ENCODE measurements around the gene INAFM1.
"Not testable (repeated sequence)": the region's sequence is repeated elsewhere in the genome, so short reads cannot be mapped to it uniquely, and the experiment has no call there.

The INAFM1 gene

DNA sequence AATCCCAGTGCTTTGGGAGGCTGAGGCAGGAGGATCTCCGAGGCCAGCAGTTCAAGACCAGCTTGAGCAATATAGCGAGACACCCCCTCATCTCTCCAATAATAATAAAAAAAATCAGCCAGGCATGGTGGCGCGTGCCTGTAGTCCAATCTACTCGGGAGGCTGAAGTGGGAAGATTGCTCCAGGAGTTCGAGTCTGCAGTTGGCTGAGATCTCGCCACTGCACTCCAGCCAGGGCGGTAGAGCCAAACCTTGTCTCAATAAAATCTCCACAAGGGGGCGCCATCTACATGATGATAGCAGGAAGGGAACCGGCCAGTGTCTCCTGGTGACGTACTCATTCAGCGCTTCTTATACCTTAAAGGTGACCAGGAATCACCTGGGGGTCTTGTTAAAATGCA is 21.4 kb downstream of the INAFM1 start:
- TF ChIP-seq ZNF423 (tag by site-specific recombination; IDR thresholded peaks at IDR 0.05), result no peak
- TF ChIP-seq, protein P1, sequence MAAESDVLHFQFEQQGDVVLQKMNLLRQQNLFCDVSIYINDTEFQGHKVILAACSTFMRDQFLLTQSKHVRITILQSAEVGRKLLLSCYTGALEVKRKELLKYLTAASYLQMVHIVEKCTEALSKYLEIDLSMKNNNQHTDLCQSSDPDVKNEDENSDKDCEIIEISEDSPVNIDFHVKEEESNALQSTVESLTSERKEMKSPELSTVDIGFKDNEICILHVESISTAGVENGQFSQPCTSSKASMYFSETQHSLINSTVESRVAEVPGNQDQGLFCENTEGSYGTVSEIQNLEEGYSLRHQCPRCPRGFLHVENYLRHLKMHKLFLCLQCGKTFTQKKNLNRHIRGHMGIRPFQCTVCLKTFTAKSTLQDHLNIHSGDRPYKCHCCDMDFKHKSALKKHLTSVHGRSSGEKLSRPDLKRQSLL (tag by site-specific recombination; IDR thresholded peaks at IDR 0.05), result peak; percentile 68
- TF ChIP-seq, protein P2, sequence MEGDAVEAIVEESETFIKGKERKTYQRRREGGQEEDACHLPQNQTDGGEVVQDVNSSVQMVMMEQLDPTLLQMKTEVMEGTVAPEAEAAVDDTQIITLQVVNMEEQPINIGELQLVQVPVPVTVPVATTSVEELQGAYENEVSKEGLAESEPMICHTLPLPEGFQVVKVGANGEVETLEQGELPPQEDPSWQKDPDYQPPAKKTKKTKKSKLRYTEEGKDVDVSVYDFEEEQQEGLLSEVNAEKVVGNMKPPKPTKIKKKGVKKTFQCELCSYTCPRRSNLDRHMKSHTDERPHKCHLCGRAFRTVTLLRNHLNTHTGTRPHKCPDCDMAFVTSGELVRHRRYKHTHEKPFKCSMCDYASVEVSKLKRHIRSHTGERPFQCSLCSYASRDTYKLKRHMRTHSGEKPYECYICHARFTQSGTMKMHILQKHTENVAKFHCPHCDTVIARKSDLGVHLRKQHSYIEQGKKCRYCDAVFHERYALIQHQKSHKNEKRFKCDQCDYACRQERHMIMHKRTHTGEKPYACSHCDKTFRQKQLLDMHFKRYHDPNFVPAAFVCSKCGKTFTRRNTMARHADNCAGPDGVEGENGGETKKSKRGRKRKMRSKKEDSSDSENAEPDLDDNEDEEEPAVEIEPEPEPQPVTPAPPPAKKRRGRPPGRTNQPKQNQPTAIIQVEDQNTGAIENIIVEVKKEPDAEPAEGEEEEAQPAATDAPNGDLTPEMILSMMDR (tag by site-specific recombination; IDR thresholded peaks at IDR 0.05), result peak; percentile 70
- peak; percentile 56; the same call in 1 of the 2 replicates for TF ChIP-seq ZNF660 (tag by site-specific recombination; IDR thresholded peaks at IDR 0.05)
- TF ChIP-seq, protein P3, sequence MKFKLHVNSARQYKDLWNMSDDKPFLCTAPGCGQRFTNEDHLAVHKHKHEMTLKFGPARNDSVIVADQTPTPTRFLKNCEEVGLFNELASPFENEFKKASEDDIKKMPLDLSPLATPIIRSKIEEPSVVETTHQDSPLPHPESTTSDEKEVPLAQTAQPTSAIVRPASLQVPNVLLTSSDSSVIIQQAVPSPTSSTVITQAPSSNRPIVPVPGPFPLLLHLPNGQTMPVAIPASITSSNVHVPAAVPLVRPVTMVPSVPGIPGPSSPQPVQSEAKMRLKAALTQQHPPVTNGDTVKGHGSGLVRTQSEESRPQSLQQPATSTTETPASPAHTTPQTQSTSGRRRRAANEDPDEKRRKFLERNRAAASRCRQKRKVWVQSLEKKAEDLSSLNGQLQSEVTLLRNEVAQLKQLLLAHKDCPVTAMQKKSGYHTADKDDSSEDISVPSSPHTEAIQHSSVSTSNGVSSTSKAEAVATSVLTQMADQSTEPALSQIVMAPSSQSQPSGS (tag by site-specific recombination; IDR thresholded peaks at IDR 0.05; ENCODE audit: low read depth), result 0 out of 2 replicates have a peak, but pooled peaks have one; percentile 33
- TF ChIP-seq ZNF629 (tag by site-specific recombination; IDR thresholded peaks at IDR 0.05), result 0 out of 2 replicates have a peak, but pooled peaks have one; percentile 20
- TF ChIP-seq, protein P4, sequence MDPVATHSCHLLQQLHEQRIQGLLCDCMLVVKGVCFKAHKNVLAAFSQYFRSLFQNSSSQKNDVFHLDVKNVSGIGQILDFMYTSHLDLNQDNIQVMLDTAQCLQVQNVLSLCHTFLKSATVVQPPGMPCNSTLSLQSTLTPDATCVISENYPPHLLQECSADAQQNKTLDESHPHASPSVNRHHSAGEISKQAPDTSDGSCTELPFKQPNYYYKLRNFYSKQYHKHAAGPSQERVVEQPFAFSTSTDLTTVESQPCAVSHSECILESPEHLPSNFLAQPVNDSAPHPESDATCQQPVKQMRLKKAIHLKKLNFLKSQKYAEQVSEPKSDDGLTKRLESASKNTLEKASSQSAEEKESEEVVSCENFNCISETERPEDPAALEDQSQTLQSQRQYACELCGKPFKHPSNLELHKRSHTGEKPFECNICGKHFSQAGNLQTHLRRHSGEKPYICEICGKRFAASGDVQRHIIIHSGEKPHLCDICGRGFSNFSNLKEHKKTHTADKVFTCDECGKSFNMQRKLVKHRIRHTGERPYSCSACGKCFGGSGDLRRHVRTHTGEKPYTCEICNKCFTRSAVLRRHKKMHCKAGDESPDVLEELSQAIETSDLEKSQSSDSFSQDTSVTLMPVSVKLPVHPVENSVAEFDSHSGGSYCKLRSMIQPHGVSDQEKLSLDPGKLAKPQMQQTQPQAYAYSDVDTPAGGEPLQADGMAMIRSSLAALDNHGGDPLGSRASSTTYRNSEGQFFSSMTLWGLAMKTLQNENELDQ (tag by site-specific recombination; IDR thresholded peaks at IDR 0.05; ENCODE audit: low read depth), result no peak
- peak; percentile 15; the same call in 1 of the 2 replicates for TF ChIP-seq GLIS1 (tag by site-specific recombination; IDR thresholded peaks at IDR 0.05)
- TF ChIP-seq ZNF311 (tag by site-specific recombination; IDR thresholded peaks at IDR 0.05; ENCODE audit: borderline replicate concordance), result no peak
- TF ChIP-seq, protein P5, sequence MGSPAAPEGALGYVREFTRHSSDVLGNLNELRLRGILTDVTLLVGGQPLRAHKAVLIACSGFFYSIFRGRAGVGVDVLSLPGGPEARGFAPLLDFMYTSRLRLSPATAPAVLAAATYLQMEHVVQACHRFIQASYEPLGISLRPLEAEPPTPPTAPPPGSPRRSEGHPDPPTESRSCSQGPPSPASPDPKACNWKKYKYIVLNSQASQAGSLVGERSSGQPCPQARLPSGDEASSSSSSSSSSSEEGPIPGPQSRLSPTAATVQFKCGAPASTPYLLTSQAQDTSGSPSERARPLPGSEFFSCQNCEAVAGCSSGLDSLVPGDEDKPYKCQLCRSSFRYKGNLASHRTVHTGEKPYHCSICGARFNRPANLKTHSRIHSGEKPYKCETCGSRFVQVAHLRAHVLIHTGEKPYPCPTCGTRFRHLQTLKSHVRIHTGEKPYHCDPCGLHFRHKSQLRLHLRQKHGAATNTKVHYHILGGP (tag by site-specific recombination; IDR thresholded peaks at IDR 0.05), result no peak
- no peak for TF ChIP-seq ZNF610 (tag by site-specific recombination; IDR thresholded peaks at IDR 0.05; ENCODE audit: borderline replicate concordance)
- TF ChIP-seq, protein P6, sequence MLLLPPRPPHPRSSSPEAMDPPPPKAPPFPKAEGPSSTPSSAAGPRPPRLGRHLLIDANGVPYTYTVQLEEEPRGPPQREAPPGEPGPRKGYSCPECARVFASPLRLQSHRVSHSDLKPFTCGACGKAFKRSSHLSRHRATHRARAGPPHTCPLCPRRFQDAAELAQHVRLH (tag by site-specific recombination; IDR thresholded peaks at IDR 0.05), result peak; percentile 57; the same call in 1 of the 2 replicates
- TF ChIP-seq, protein P7, sequence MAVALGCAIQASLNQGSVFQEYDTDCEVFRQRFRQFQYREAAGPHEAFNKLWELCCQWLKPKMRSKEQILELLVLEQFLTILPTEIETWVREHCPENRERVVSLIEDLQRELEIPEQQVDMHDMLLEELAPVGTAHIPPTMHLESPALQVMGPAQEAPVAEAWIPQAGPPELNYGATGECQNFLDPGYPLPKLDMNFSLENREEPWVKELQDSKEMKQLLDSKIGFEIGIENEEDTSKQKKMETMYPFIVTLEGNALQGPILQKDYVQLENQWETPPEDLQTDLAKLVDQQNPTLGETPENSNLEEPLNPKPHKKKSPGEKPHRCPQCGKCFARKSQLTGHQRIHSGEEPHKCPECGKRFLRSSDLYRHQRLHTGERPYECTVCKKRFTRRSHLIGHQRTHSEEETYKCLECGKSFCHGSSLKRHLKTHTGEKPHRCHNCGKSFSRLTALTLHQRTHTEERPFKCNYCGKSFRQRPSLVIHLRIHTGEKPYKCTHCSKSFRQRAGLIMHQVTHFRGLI (tag by site-specific recombination; IDR thresholded peaks at IDR 0.05), result no peak
- 0 out of 2 replicates have a peak, but pooled peaks have one; percentile 28 for TF ChIP-seq ZSCAN30 (tag by site-specific recombination; IDR thresholded peaks at IDR 0.05)
- 0 out of 2 replicates have a peak, but pooled peaks have one; percentile 18 for TF ChIP-seq ZEB2 (tag by site-specific recombination; IDR thresholded peaks at IDR 0.05)
- peak; percentile 92 for TF ChIP-seq ZNF654 (tag by site-specific recombination; IDR thresholded peaks at IDR 0.05; ENCODE audit: low read depth)
- no peak for TF ChIP-seq ZNF174 (tag by site-specific recombination; IDR thresholded peaks at IDR 0.05)
- TF ChIP-seq ZNF830 (tag by site-specific recombination; IDR thresholded peaks at IDR 0.05; ENCODE audit: low read depth), result no peak
- TF ChIP-seq, protein P8, sequence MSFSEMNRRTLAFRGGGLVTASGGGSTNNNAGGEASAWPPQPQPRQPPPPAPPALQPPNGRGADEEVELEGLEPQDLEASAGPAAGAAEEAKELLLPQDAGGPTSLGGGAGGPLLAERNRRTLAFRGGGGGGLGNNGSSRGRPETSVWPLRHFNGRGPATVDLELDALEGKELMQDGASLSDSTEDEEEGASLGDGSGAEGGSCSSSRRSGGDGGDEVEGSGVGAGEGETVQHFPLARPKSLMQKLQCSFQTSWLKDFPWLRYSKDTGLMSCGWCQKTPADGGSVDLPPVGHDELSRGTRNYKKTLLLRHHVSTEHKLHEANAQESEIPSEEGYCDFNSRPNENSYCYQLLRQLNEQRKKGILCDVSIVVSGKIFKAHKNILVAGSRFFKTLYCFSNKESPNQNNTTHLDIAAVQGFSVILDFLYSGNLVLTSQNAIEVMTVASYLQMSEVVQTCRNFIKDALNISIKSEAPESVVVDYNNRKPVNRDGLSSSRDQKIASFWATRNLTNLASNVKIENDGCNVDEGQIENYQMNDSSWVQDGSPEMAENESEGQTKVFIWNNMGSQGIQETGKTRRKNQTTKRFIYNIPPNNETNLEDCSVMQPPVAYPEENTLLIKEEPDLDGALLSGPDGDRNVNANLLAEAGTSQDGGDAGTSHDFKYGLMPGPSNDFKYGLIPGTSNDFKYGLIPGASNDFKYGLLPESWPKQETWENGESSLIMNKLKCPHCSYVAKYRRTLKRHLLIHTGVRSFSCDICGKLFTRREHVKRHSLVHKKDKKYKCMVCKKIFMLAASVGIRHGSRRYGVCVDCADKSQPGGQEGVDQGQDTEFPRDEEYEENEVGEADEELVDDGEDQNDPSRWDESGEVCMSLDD (tag by site-specific recombination; IDR thresholded peaks at IDR 0.05), result no peak
- no peak for TF ChIP-seq ZNF530 (tag by site-specific recombination; IDR thresholded peaks at IDR 0.05; ENCODE audit: low read depth)
- no peak overlapping the region for H3K4me3 ChIP-seq (ENCODE audit: low read depth, low read length)
- no peaks in the 10 kb centered on the region for H3K36me3 ChIP-seq (ENCODE audit: control insufficient read depth in 2 of 2, insufficient read depth in 1 of 2, low read length in 2 of 2)
- CTCF ChIA-PET, result interaction anchor here (0.6 to 6.1 kb wide), 24 partner anchors 9 to 1756 kb away, joined by 3 to 61 read pairs (median 4); partner anchors contain the start of genes DHX34, INAFM1 and KPTN
- no peak overlapping the region for H3K27ac ChIP-seq (ENCODE audit: extremely low read depth, low read depth, low read length)
- H3K9me3 ChIP-seq (ENCODE audit: control insufficient read depth, insufficient read depth, low read depth, low read length), result no peaks in the 10 kb centered on the region
- no peaks in the 10 kb centered on the region for H3K4me1 ChIP-seq (ENCODE audit: control insufficient read depth, insufficient read depth, low read length)
- POLR2A ChIA-PET, result interaction anchor here (1.4 kb wide), 1 partner anchor 132 kb away, joined by 5 read pairs; no protein-coding TSS in a partner anchor

DNA sequence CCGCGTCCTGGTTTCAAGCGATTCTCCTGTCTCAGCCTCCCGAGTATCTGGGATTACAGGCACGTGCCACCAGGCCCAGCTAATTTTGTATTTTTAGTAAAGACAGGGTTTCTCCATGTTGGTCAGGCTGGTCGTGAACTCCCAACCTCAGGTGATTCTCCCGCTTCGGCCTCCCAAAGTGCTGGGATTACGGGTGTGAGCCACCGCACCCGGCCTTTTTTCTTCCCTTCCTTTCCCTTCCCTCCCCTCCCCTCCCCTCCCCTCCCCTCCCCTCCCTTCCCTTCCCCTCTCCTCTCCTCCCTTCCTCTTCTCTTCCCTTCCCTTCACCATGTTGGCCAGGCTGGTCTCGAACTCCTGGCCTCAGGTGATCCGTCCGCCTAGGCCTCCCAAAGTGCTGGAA is 26.2 kb downstream of the INAFM1 start:
- H3K36me3 ChIP-seq (ENCODE audit: control insufficient read depth in 2 of 2, insufficient read depth in 1 of 2, low read length in 2 of 2); H3K9me3 ChIP-seq (ENCODE audit: control insufficient read depth, insufficient read depth, low read depth, low read length); H3K27ac ChIP-seq (ENCODE audit: extremely low read depth, low read depth, low read length); H3K4me1 ChIP-seq (ENCODE audit: control insufficient read depth, insufficient read depth, low read length); H3K4me3 ChIP-seq (ENCODE audit: low read depth, low read length): not testable (repeated sequence)
- POLR2A ChIA-PET, result interaction anchor here (0.6 kb wide), 1 partner anchor 105 kb away, joined by 3 read pairs; no protein-coding TSS in a partner anchor
- CTCF ChIA-PET, result interaction anchor here (0.6 kb wide), 2 partner anchors 54 to 90 kb away, joined by 3 read pairs; no protein-coding TSS in a partner anchor
